H1 (cell line): ENCODE results near the gene CD99. TPM values are rescaled to one million over a fixed set of nuclear protein-coding genes. Genes with fewer than 3 reads are reported as not detected.

ENCODE experiments used
- CTCF ChIA-PET: fragments of 300-600 bp; sonication (Branson Sonifier 250); formaldehyde crosslinking; loops from one replicate; lab custom pipeline; 2021; ENCODE audit not compliant: partially characterized antibody; lab: Charles Lee
- POLR2A ChIA-PET: fragments of 300-600 bp; sonication (Branson Sonifier 250); formaldehyde crosslinking; loops from one replicate; lab custom pipeline; 2021; ENCODE audit warnings: inconsistent platforms; ENCODE audit not compliant: partially characterized antibody; lab: Charles Lee
- DNase-seq, 2 experiments: peaks; one replicate each; pipeline versions ENCODE4 v3.0.0 to v3.0.0-alpha.2; 2010 to 2022; ENCODE audit warnings: low spot score in 2 of 2, low read depth in 1 of 2, mixed read lengths in 1 of 2
- FAIRE-seq: peaks from 2 replicates; lab custom pipeline; 2011; peaks lifted over from hg19 to GRCh38; lab: Jason Lieb, UNC
- H2AFZ ChIP-seq: 2 replicates; pipeline ENCODE4 v1.8.1; 2012; ENCODE audit warnings: low read length, inconsistent platforms
- H2AK5ac ChIP-seq: 2 replicates; pipeline ENCODE4 v1.6.1; 2013; ENCODE audit warnings: low read depth, low read length
- H2BK120ac ChIP-seq: replicated peaks from 2 replicates; pipeline ENCODE3; 2013; ENCODE audit warnings: low read depth, low read length, inconsistent platforms
- H2BK12ac ChIP-seq: 2 replicates; pipeline ENCODE4 v1.6.1; 2013; ENCODE audit warnings: low read depth, low read length
- H2BK15ac ChIP-seq: 2 replicates; pipeline ENCODE4 v1.6.1; 2013; ENCODE audit warnings: low read length
- H2BK20ac ChIP-seq: 2 replicates; pipeline ENCODE4 v1.6.1; 2013; ENCODE audit warnings: low read length
- H2BK5ac ChIP-seq: 2 replicates; pipeline ENCODE4 v1.6.1; 2013; ENCODE audit warnings: low read depth, low read length
- H3K14ac ChIP-seq: 2 replicates; pipeline ENCODE4 v1.6.1; 2013; ENCODE audit warnings: inconsistent platforms; ENCODE audit not compliant: insufficient read length
- H3K18ac ChIP-seq: 2 replicates; pipeline ENCODE4 v1.6.1; 2013; ENCODE audit warnings: low read length; ENCODE audit errors: extremely low read depth
- H3K23ac ChIP-seq: 2 replicates; pipeline ENCODE4 v1.6.1; 2013; ENCODE audit warnings: inconsistent platforms; ENCODE audit not compliant: insufficient read length
- H3K23me2 ChIP-seq: 2 replicates; pipeline ENCODE4 v1.6.1; 2013; ENCODE audit warnings: low read depth, low read length
- H3K27ac ChIP-seq: 2 replicates; pipeline ENCODE4 v1.6.1; 2011; ENCODE audit warnings: low read depth, low read length, inconsistent platforms
- H3K27me3 ChIP-seq, 4 experiments: replicated peaks in 1 of 4; 1 replicate in 1 of 4; 2 replicates in 3 of 4; pipeline versions ENCODE4 v1.6.1 to v1.8.1; 2011 to 2013; ENCODE audit warnings: low read length in 3 of 4, mild to moderate bottlenecking in 3 of 4, inconsistent platforms in 2 of 4, mixed read lengths in 2 of 4, moderate library complexity in 1 of 4; ENCODE audit not compliant: control insufficient read depth in 3 of 4, insufficient read depth in 3 of 4; ENCODE audit errors: extremely low read depth in 1 of 4
- H3K36me3 ChIP-seq, 4 experiments: 2 replicates each; pipeline versions ENCODE4 v1.6.1 to v1.8.1; 2011 to 2013; ENCODE audit warnings: mild to moderate bottlenecking in 4 of 4, low read length in 3 of 4, moderate library complexity in 2 of 4, control low read depth in 1 of 4, inconsistent platforms in 1 of 4; ENCODE audit not compliant: insufficient read depth in 4 of 4, control insufficient read depth in 2 of 4
- H3K4ac ChIP-seq: replicated peaks from 2 replicates; pipeline ENCODE3; 2013; ENCODE audit warnings: low read length, low read depth, mixed read lengths, inconsistent platforms; ENCODE audit not compliant: insufficient read length
- H3K4me1 ChIP-seq, 4 experiments: replicated peaks in 1 of 4; 1 replicate in 1 of 4; 2 replicates in 3 of 4; pipeline versions ENCODE4 v1.6.1 to v1.8.1; 2011 to 2013; ENCODE audit warnings: low read length in 3 of 4, inconsistent platforms in 2 of 4, mixed read lengths in 1 of 4; ENCODE audit not compliant: insufficient read depth in 4 of 4, control insufficient read depth in 3 of 4
- H3K4me2 ChIP-seq, 2 experiments: 2 replicates each; pipeline versions ENCODE4 v1.6.1 to v1.8.1; 2011 to 2013; ENCODE audit warnings: low read depth in 2 of 2, low read length in 2 of 2, control low read depth in 1 of 2, inconsistent platforms in 1 of 2, mild to moderate bottlenecking in 1 of 2; ENCODE audit not compliant: insufficient read depth in 1 of 2
- H3K4me3 ChIP-seq, 4 experiments: fragments of 200-600, 300-600 bp in 1 of 4; sonication (generic), shearing (Covaris generic), sonication (Bioruptor Twin) in 1 of 4; 2 replicates each; pipeline versions ENCODE4 v1.5.1 to v1.8.1; 2011 to 2016; ENCODE audit warnings: low read length in 4 of 4, low read depth in 3 of 4, control low read depth in 2 of 4, inconsistent platforms in 2 of 4, mild to moderate bottlenecking in 2 of 4, mixed read lengths in 1 of 4, moderate library complexity in 1 of 4; ENCODE audit not compliant: insufficient read depth in 2 of 4; ENCODE audit errors: extremely low read depth in 1 of 4
- H3K56ac ChIP-seq: replicated peaks from 2 replicates; pipeline ENCODE3; 2013; ENCODE audit warnings: low read depth, mild to moderate bottlenecking, mixed read lengths, low read length, inconsistent platforms; ENCODE audit not compliant: insufficient read length
- H3K79me1 ChIP-seq: 2 replicates; pipeline ENCODE4 v1.6.1; 2013; ENCODE audit warnings: low read depth, low read length, control low read depth
- H3K79me2 ChIP-seq, 2 experiments: 2 replicates each; pipeline versions ENCODE4 v1.6.1 to v1.8.1; 2012 to 2013; ENCODE audit warnings: low read length in 2 of 2, mild to moderate bottlenecking in 2 of 2, inconsistent platforms in 1 of 2; ENCODE audit not compliant: insufficient read depth in 2 of 2, control insufficient read depth in 1 of 2
- H3K9ac ChIP-seq, 4 experiments: replicated peaks in 1 of 4; 1 replicate in 1 of 4; 2 replicates in 3 of 4; pipeline versions ENCODE4 v1.6.1 to v1.8.1; 2011 to 2013; ENCODE audit warnings: low read depth in 3 of 4, low read length in 3 of 4, control low read depth in 2 of 4, mild to moderate bottlenecking in 2 of 4, moderate library complexity in 2 of 4, inconsistent platforms in 1 of 4; ENCODE audit errors: extremely low read depth in 1 of 4
- H3K9me3 ChIP-seq, 2 experiments: 2 replicates each; pipeline versions ENCODE4 v1.6.1 to v1.8.1; 2012 to 2013; ENCODE audit warnings: mild to moderate bottlenecking in 2 of 2, moderate library complexity in 2 of 2, control low read depth in 1 of 2, inconsistent platforms in 1 of 2, low read depth in 1 of 2, low read length in 1 of 2, mixed read lengths in 1 of 2; ENCODE audit not compliant: insufficient read depth in 2 of 2
- H4K20me1 ChIP-seq, 2 experiments: replicated peaks in 1 of 2; 2 replicates each; pipeline versions ENCODE3 to v1.8.1; 2011 to 2013; ENCODE audit warnings: inconsistent platforms in 2 of 2, low read length in 2 of 2, mild to moderate bottlenecking in 1 of 2; ENCODE audit not compliant: insufficient read depth in 2 of 2, control insufficient read depth in 1 of 2
- H4K5ac ChIP-seq: 2 replicates; pipeline ENCODE4 v1.6.1; 2013; ENCODE audit warnings: low read length, low read depth, mixed read lengths, inconsistent platforms; ENCODE audit not compliant: insufficient read length
- H4K8ac ChIP-seq: 2 replicates; pipeline ENCODE4 v1.8.0; 2013; ENCODE audit warnings: mild to moderate bottlenecking, moderate library complexity, low read length, inconsistent platforms; ENCODE audit not compliant: insufficient read depth; ENCODE audit errors: extremely low read depth
- H4K91ac ChIP-seq: replicated peaks from 2 replicates; pipeline ENCODE3; 2013; ENCODE audit warnings: low read length, mixed read lengths, inconsistent platforms; ENCODE audit not compliant: insufficient read length
- CBX8 ChIP-seq: fragments of 300-800, 300-1000 bp; sonication (generic); IDR thresholded peaks from 2 replicates; pipeline ENCODE4 v1.7.1; 2016; ENCODE audit warnings: low read depth, low read length, borderline replicate concordance
- CHD2 ChIP-seq: IDR thresholded peaks from 2 replicates; pipeline ENCODE4 v1.6.1; 2012; ENCODE audit warnings: low read length, improper control_type of control experiment
- EGR1 ChIP-seq: IDR thresholded peaks from 2 replicates; pipeline ENCODE4 v1.6.1; 2011; ENCODE audit warnings: low read depth, low read length, borderline replicate concordance
- FOSL1 ChIP-seq: IDR thresholded peaks from 2 replicates; pipeline ENCODE4 v1.6.1; 2011; ENCODE audit warnings: mild to moderate bottlenecking, low read depth, low read length, moderate library complexity; ENCODE audit not compliant: insufficient read depth
- JUND ChIP-seq: IDR thresholded peaks from 2 replicates; pipeline ENCODE4 v1.6.1; 2011; ENCODE audit warnings: mild to moderate bottlenecking, improper control_type of control experiment, low read length
- PHF8 ChIP-seq: fragments of 200-600 bp; sonication (generic); conservative IDR thresholded peaks from 2 replicates; pipeline ENCODE4 v1.7.1; 2012; ENCODE audit warnings: low read depth, mild to moderate bottlenecking, inconsistent platforms, low read length, moderate library complexity
- POLR2AphosphoS5 ChIP-seq: IDR thresholded peaks from 2 replicates; pipeline ENCODE4 v1.6.1; 2011; ENCODE audit warnings: low read depth, low read length
- SIN3A ChIP-seq, 2 experiments: IDR thresholded peaks in 1 of 2; conservative IDR thresholded peaks in 1 of 2; 2 replicates each; pipeline ENCODE4 v1.6.1; 2011 to 2012; ENCODE audit warnings: low read length in 2 of 2, improper control_type of control experiment in 1 of 2, low read depth in 1 of 2, mild to moderate bottlenecking in 1 of 2
- TCF12 ChIP-seq: IDR thresholded peaks from 2 replicates; pipeline ENCODE4 v1.6.1; 2011; ENCODE audit warnings: low read depth, mild to moderate bottlenecking, low read length
- WGBS, 2 experiments: shearing (Covaris generic) in 1 of 2; methylation state at CpG; one replicate each; pipeline versions ENCODE4 v1.1.6 to v1.1.7; 2013 to 2015; ENCODE audit warnings: low lambda C conversion rate in 2 of 2, mixed read lengths in 2 of 2, inconsistent platforms in 1 of 2, low coverage in 1 of 2, missing lambda C conversion rate in 1 of 2; ENCODE audit not compliant: insufficient replicate concordance in 2 of 2, insufficient coverage in 1 of 2, insufficient read length in 1 of 2; ENCODE audit errors: extremely low coverage in 1 of 2, missing lambda C conversion rate in 1 of 2; 5-methylcytosine and 5-hydroxymethylcytosine counted together
- polyA plus RNA-seq, 7 experiments: library from polyadenylated mRNA; depleted of rRNA in 3 of 7; stranded (reverse) in 5 of 7; unstranded in 2 of 7; fragments of >200 nt in 5 of 7; fragments of 200-250 nt in 2 of 7; gene quantifications; 1 replicate in 5 of 7; 2 replicates in 1 of 7; 4 replicates in 1 of 7; pipeline versions ENCODE4 v1.2.1 to v1.2.3, GENCODE V29; 2011 to 2013; ENCODE audit warnings: missing spikeins in 2 of 7, mixed read lengths in 2 of 7
- total RNA-seq: library from RNA; stranded (reverse); fragmentation: NEBNext Ultra II Directional; extraction: Animal tissue kit (Norgen Biotek cat#: 25700); gene quantifications from 2 replicates; pipeline ENCODE4 v1.2.1, GENCODE V29; 2021
- TF ChIP-seq, protein P1 (sequence below): IDR thresholded peaks from 2 replicates; pipeline ENCODE4 v1.6.1; 2011; ENCODE audit warnings: low read depth, mild to moderate bottlenecking, low read length; ENCODE audit not compliant: insufficient read depth
- TF ChIP-seq, protein P2 (sequence below), 3 experiments: IDR thresholded peaks; 1 replicate in 2 of 3; 2 replicates in 1 of 3; pipeline versions ENCODE4 v1.5.1 to v1.6.1; 2011; ENCODE audit warnings: low read length in 3 of 3, mild to moderate bottlenecking in 3 of 3, inconsistent platforms in 2 of 3, low read depth in 1 of 3, moderate library complexity in 1 of 3; ENCODE audit not compliant: insufficient read depth in 1 of 3; ENCODE audit errors: control extremely low read depth in 1 of 3

The CD99 gene
- total and polyA plus RNA-seq, 2 of the 8 experiments (the other 6 are each of a cell fraction or from before 2014, with no cell fraction given), result 30.1 to 47.8 TPM

DNA sequence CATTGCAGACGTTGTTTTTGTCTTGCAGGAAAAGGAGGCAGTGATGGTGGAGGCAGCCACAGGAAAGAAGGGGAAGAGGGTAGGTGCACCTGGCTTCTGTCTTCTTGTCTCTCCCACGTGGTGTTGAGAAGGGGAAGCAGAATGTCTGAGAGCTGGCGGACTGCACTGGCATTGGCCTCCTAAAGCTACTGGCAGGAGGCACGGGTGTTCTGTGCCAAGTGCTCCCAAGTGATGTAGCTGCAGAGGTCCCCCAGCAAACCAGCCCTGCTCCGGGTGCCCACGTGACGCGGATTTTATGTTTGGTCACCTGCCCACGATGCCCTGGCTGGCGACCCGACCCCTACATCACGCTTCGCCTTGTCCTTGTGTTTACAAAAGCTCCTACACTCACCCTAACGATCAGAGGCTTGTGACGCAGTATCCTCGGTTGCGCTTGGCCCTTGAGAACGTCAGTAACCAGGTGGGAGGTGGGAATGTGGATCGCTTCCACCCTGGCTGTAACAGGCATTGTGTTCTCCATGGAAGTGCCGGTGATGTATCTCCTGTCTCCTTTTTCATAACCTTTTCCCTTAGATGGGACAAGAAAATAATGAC is 32.3 kb downstream of the CD99 start:
- WGBS, 2 experiments, result 99% methylated on average over 18 of the region's 20 CpGs; no CpG with 5 or more reads in 1 of the 2 experiments
- TF ChIP-seq SIN3A (conservative IDR thresholded peaks at IDR 0.05 in 1 of 2, IDR thresholded peaks at IDR 0.05 in 1 of 2; ENCODE audit: low read depth in 1 of 2, low read length in 2 of 2) (no peak), CBX8 (no peak), FOSL1 (no peak), PHF8 (no peak), TCF12 (no peak), EGR1 (no peak), CHD2 (no peak), JUND (no peak), POLR2AphosphoS5 (no peak)
- TF ChIP-seq, protein P1, sequence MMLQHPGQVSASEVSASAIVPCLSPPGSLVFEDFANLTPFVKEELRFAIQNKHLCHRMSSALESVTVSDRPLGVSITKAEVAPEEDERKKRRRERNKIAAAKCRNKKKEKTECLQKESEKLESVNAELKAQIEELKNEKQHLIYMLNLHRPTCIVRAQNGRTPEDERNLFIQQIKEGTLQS, result no peak
- TF ChIP-seq, protein P2, sequence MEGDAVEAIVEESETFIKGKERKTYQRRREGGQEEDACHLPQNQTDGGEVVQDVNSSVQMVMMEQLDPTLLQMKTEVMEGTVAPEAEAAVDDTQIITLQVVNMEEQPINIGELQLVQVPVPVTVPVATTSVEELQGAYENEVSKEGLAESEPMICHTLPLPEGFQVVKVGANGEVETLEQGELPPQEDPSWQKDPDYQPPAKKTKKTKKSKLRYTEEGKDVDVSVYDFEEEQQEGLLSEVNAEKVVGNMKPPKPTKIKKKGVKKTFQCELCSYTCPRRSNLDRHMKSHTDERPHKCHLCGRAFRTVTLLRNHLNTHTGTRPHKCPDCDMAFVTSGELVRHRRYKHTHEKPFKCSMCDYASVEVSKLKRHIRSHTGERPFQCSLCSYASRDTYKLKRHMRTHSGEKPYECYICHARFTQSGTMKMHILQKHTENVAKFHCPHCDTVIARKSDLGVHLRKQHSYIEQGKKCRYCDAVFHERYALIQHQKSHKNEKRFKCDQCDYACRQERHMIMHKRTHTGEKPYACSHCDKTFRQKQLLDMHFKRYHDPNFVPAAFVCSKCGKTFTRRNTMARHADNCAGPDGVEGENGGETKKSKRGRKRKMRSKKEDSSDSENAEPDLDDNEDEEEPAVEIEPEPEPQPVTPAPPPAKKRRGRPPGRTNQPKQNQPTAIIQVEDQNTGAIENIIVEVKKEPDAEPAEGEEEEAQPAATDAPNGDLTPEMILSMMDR (IDR thresholded peaks at IDR 0.05; ENCODE audit: control extremely low read depth in 1 of 3, insufficient read depth in 1 of 3, low read depth in 1 of 3, low read length in 3 of 3), result no peak
- FAIRE-seq, result no peak

More for the DNA sequence above, 32.3 kb downstream of the CD99 start:
- ChIA-PET POLR2A (no interaction called here), CTCF (no interaction called here)
- H2BK12ac ChIP-seq, result no peak overlapping the region
- no peak overlapping the region for H2BK120ac ChIP-seq
- no peak overlapping the region for H3K4ac ChIP-seq
- H3K18ac ChIP-seq, result no peak overlapping the region
- H3K4me2 ChIP-seq, result no peak overlapping the region
- H3K9ac ChIP-seq, result no peak overlapping the region
- H3K14ac ChIP-seq, result no peak overlapping the region
- no peak overlapping the region for H2AK5ac ChIP-seq
- no peaks in the 10 kb centered on the region for H3K27me3 ChIP-seq
- no peak for DNase-seq
- no peaks in the 10 kb centered on the region for H3K9me3 ChIP-seq
- H2BK15ac ChIP-seq, result no peak overlapping the region
- H3K4me3 ChIP-seq, result no peak overlapping the region
- no peak overlapping the region for H2AFZ ChIP-seq
- H3K36me3 ChIP-seq, result peaks cover 3 to 10% (median 8%) of the 10 kb centered on the region in 4 experiments; a peak in 3 of 8 replicates
- no peaks in the 10 kb centered on the region for H3K79me2 ChIP-seq
- H2BK20ac ChIP-seq, result no peak overlapping the region
- no peaks in the 10 kb centered on the region for H3K4me1 ChIP-seq
- no peak overlapping the region for H4K5ac ChIP-seq
- no peak overlapping the region for H3K56ac ChIP-seq
- H3K23ac ChIP-seq, result no peak overlapping the region
- H3K79me1 ChIP-seq, result no peaks in the 10 kb centered on the region
- no peak overlapping the region for H3K27ac ChIP-seq
- H3K23me2 ChIP-seq, result no peaks in the 10 kb centered on the region
- H4K91ac ChIP-seq, result no peak overlapping the region
- no peaks in the 10 kb centered on the region for H4K20me1 ChIP-seq
- H4K8ac ChIP-seq, result no peak overlapping the region
- no peak overlapping the region for H2BK5ac ChIP-seq
